GM19238 (cell line): ENCODE results near the gene SORT1.
A peak's percentile ranks its signal among the peaks of the same experiment; 100 is the strongest.
"Not testable (repeated sequence)": the region's sequence is repeated elsewhere in the genome, so short reads cannot be mapped to it uniquely, and the experiment has no call there.

Source experiments
- DNase-seq: peaks from one replicate; pipeline ENCODE4 v3.0.0; 2011; ENCODE audit warnings: low spot score; ENCODE audit not compliant: insufficient read length

SORT1 gene

DNA sequence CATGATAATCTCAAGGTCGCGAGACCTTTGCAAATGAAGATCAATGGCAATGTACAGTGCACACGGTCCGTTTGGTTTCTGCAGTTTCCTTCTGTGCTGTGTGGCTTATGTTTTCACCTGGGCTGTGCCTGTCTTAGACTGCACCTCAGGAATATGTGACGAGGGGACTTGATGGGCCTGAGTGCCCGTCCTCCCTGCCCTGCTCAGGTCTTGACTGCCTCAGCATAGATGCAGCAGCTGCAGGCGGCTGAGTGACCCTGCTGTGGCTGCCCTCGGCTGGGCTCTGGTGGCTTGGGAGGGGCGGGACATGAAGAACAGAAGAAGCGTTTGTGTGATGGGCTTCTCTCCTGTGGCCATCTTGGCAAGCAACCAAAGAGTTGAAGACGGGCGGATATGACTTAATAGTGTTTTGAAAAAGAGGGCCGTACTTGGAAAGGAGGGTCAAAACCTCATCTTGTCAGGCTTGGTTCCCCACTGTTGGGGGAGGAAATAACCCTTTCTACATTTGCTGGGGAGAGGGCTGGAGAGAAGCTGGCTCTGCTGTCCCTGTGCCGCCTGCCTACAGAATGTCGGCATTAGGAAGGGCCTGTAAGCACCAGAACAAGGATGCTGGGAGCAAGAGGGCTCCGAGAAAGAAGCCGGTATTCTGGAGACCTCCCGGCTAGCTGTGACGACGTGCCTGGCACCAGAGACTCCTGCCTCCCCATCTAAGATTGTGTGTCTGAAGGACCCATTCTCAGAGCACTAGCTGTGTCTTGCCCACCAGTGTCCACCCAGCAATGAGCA lies 98.0 kb downstream of the SORT1 start:
- no peak for DNase-seq

DNA sequence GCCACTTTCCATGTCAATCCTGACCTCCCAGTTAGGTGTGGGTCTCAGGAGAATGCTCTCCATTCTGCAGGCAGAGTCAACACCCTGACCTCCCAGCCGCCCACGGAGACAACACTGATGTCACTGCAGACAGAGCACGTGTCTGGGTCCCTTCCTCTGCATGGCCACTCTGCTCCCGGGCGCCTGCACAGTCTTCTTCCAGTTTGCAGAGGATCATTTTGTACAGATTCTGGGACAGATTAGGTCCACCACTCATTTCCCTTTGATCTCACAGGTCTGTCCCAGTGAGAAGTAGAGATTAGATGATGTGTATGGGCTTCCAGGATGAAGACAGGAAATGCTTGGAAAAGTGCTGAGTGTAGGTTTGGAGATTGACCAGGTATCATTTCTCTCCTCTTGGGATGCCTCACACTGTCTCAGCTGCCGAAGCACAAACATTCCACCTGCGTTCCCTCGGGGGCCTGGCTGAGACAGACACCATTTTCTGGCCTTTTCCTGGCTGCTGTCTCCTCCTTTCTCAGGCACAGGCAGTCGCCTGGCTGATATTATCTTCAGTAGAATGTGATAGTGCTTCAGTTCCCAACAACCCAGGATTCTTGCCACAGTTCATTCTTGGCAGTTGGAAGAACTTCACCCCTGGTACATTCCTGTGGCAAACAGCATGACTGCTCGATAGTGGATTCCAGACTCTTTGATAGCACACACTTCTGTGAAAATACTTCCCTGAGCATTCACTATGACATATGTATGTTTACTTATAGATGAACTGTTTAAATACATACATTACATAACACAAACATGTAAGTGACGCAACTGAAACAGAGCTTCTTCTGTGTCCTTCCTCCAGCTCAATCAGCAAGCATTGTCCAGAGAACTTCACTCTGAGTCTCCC lies 98.8 kb downstream of the SORT1 start:
- no peak for DNase-seq

DNA sequence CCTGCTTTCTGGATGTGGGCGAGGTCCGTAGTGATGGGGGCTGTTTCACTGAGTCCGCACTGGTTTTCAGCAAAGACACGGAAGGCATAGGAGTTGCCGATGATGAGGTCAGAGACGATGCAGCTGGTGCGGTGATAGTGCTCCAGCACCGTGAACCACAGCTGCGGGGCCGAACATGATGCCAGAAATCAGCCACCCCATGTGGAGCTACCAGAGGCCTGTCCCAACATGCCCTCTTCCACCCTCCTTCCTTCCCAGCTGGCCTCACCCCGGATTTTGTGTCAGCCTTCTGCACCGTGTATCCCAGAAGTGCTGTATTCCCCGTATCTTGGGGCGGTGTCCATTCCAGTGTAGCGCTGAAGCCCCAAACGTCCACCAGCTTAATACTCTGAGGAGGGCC lies 100.9 kb downstream of the SORT1 start:
- no peak for DNase-seq

DNA sequence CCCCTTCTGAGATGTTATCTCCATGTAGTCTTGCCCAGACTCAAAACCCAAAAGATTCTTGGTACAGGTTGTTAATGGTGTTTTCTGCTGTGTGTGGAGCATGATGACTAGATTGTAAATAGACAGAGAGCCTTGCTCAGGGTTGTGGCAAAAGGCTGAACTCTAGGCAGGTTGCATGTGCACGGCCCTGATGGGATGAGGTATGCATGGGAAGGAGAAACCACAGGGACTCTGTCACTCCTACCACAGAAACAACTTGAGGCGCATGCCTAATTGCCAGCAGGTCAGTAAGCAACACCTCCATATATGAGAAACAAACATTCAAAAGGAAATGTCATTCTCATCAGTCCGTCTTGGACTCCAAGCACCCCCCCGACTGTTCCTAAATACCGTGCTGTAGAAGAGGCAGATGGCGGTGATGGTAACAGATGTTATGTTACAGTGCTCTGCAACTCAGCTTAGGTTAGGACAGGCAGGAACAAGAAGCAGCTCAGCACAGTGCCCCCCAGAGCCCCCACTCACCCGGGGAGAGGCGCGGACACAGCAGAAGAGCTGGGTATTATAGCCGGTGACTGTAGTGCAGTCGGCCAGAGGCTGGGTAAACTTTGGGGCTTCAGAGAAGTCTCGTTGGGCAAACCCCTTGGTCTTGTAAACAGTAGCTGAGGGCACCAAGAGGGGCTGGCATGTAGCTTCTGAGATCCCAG lies 101.9 kb downstream of the SORT1 start:
- no peak for DNase-seq

DNA sequence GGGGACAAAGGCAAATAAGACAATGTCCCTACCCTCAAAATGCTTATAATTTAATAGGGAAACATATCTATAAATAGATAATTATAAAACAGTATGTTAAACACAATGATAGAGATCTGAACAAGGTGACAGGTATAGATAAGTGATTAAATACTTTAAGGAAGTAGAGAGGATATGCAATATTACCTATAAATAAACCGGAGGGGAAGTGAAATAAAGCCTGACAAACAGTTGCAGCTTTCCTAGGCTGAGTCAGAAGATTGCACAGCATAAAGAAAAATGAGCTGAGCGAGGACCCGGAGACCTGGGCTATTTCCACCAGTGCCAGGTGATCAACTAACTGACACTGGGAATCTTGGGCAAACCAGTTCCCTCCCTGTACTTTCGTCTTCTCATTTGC lies 103.2 kb downstream of the SORT1 start:
- DNase-seq: no peak

DNA sequence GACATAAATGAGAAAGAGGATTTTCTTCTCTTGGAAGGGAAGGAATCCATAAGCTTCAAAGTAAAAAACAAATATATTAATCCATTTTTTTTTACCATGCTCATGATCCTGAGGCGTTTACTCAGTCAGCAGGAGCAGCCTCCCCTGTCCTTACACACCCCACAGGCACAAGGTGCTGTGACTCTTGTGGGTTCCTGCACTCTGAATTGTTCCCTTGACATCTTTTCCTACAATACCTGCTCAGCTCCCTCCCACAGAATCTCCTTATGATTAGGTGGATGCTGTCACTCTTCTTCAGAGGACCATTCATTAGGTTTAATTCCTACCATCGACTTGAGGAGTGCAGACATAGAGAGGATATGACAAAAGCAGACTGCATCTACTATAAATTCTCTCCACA lies 104.7 kb downstream of the SORT1 start:
- DNase-seq: no peak

DNA sequence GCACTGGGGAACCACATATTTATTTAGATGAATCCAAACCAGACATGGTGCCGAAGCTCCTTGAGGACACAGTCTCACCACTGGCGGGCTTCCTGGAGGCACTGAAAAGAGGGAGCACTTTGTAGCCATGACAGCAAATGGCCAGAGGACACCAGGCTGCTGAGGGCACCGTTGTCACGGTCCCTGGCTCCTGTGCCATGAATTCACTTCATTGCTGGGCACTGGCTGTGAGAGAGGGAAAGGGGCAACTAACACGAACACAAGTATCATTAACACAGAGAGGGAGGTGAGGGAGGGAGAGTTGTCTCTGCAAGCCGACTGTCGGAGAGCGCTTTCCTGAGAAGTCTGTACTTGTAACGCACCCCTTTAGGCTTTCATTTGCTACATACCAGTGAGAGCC lies 105.4 kb downstream of the SORT1 start:
- DNase-seq: no peak

DNA sequence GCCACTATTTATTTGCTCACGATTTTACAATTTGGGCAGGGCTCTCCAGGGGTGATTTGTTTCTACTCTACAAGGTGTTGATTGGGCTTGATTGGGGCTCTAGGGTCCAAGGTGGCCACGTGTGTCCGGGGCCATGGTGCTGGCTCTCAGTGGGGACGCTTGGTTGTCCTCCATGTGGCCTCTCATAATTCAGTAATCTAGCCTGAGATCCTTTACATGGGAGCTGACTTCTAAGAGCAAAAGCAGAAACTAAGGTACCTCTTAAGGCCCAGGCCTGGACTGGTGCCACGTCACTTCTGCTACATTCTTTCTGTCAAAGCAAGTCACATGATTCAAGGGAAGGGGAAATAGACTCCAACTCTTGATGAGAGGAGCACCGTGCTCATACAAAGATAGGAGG lies 106.7 kb downstream of the SORT1 start:
- DNase-seq: no peak

DNA sequence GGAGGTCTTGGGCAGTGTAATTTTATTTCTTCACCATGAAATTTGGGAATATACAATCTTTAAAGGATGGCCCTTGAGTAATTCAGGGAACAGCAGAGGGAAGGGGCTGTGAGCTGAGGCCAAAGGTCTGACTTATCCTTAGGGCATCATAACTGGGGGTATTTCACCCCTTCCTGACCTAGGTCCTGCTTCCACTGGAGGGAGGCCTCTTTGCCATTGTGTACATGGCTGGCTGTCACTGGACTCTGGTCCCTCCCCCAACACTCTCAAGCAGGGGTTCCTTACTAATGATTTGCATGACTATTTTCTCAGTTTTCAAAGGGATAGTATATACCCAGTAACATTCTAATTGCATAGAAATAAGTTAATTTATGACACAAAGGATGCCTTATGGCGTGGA lies 107.6 kb downstream of the SORT1 start:
- no peak for DNase-seq

DNA sequence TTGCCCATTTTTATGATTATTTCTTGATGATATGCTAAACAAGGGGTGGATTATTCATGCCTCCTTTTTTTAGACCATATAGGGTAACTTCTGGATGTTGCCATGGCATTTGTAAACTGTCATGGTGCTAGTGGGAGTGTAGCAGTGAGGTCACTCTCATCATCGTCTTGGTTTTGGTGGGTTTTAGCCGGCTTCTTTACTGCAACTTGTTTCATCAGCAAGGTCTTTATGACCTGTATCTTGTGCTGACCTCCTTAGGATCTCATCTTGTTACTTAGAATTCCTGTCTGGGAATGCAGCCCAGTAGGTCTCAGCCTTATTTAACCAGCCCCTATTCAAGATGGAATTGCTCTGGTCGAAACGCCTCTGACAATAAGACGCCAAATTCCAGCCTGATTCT lies 111.0 kb downstream of the SORT1 start:
- not testable (repeated sequence) for DNase-seq

DNA sequence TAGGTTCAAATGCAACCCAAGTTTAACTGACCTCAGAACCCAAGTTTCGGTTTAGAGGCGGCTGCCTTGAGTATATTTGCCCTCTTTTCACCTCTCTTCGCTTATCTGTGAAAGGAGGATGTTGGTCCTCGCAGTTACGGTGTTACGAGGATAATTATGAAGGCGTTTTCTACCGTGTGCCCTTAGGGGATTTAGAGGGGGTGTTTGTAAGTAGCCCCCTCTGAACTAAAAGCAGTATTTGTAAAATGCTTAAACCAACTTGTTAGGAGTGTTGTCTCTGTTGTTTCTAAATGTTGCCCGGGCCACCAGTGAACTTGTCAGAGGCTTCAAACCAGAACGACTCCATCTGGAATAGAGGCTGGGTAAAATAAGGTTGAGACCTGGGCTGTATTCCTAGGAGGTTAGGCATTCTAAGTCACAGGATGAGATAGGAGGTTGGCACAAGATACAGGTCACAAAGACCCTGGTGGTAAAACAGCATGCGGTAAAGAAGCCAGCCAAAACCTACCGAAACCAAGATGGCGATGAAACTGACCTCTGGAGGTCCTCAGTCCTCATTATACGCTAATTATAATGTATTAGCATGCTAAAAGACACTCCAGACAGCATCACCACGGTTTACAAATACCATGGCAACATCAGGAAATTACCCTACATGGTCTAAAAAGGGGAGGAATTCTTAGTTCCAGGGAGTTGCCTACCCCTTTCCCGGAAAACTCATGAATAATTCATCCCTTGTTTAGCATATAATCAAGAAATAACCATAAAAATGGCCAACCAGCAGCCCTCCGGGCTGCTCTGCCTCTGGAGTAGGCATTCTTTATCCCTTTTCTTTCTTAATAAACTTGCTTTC lies 113.7 kb downstream of the SORT1 start:
- DNase-seq: no peak

DNA sequence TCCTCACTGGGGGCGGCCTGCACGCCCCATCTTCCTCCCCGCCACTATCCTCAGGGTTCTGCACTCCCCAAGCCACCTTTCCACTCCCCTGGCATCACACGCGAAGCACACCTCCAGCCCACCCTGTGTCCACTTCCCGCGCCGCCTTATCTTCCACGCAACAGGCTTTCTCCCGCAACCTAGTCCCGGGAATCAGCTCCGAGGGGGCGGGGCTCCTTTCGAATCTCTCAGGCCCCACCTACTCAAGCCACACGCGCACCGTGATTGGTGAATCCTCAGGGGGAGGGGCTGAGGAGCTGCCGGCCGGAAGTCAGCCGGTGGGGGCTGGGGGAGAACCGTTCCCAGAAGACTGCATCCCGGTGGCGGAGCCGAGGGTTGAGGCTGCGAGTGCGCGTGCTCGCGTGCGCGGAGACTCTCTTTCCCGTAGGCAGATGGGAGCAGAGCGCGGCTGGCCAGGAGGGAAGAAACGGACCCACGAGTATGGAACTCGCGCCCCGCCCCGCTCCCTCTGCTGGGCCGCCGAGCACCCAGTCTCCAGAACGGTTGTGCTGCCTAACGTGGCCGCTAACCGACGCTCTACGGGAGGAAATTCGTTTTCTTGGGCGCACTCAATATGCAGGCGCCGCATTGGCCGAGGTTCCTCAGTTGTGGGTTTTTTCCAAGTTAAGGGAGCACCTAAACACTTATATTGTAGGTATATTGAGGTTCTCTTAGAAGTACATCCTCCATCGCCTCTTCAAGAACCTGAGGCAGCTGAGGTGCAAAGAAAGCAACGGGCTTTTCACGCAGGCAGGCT lies 114.6 kb downstream of the SORT1 start, which contains the start of gene PSRC1:
TSS of gene PSRC1 (minus strand) at position 194 of the 796 bp plus-strand sequence.
- peak; percentile 98 for DNase-seq

DNA sequence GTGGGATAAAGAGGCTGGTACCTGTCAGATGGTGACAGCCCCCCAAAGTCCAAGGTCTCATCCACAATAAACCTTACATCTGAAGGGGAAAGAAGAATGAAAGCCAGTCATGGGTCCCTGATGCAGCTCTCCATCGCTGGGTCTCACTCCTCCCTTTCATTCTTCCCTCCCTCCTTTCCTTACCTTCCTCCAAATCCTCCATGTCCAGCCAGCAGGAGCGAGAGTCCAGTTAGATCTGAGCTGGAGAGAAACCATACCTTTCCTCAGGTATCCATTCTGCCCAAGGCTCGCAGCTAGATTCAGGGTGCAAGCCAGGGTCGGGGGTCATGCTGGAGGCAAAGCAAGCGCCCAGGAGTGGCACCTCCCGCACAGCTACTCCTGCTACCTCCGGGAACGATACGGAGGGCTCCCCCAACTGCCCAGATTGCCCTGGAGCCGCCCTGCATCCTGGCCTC lies 115.2 kb downstream of the SORT1 start:
- DNase-seq: no peak

DNA sequence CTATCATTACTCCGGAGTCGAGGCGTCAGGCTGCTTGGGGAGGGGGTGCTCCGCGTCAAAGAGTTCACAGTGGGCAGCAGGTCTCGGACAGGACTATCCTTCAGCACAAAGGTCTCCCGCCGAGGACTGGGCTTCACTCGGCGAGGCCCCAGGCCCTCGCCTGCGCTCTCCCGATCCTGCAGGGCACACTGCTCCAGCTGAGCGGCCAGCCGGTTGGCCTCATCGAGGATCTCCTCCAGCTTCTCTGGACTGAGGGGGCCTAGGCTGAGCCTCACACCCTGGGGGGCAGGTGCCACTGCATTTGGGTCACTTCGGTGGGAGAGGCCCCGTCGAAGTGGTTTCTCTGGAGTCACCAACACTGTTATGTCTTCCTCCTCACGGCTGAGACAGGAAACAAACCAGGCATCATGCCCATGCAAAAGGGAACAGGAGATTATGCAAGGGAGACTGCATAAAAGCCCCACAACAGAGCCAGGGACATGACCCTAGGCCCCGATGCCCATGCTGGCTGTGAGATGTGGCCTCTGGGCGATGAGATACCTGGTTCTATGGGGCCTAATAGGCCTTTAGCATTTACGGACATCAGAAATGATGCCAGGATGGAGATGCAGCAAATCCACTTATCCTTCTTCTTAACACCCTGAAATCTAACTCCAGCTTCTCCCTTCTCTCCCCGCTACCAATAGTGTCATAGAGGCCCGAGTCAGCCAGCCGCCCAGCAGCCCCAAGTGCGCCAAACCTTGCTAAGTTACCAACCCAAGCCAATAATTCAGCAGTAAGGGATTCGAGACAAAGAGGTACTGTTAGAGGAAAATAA lies 115.8 kb downstream of the SORT1 start:
- DNase-seq: no peak

DNA sequence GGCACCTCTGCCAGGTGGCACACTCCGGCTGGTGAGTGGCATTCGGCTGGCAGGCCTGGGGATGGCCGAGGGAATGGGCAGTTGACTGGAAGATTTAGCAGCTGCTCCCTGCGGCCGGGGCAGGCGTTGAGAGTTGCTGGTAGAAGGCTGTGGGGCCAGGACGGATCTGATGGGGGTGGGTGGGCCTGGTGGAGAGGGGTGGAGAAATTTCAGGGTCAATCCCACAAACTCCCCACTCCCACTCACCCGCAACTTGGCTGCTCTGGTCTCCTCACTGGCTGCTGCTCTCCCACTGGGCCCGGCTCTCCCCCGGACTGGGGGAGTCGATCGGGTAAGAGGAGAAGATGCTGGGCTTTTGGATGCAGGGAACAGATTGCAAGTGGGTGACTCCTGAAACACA lies 116.9 kb downstream of the SORT1 start:
- DNase-seq: no peak

DNA sequence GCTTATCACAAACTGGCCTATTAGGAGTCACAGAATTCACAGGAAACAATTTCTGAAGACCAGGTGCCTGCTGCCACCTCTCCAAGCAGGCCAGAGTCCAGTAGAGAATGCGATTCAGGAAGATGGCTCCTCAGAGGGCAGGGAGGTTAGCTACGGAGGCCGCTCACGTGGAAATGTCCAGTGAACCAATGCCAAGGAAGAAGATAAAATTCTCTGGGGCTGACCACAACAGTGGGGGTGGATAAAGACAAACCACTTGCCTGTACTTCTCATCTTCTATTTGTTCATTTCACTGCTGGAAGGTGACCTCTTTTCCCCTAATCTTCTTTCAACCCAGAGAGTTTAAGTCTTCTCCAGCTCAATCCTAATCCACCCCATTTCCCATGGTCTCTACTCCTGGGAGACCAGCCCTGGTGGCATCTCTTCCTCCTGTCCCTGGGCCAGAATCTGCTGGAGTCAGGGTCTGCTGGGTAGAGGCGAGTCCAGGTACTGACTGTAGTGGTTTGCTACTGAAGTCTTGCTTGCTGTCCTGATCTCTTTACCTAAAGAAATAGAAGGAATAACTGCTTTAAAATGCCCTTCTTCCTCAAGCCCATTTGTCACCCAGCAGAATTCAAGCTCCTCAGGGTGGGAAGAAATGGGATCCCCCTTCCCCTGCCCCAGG lies 118.0 kb downstream of the SORT1 start:
- DNase-seq: no peak

DNA sequence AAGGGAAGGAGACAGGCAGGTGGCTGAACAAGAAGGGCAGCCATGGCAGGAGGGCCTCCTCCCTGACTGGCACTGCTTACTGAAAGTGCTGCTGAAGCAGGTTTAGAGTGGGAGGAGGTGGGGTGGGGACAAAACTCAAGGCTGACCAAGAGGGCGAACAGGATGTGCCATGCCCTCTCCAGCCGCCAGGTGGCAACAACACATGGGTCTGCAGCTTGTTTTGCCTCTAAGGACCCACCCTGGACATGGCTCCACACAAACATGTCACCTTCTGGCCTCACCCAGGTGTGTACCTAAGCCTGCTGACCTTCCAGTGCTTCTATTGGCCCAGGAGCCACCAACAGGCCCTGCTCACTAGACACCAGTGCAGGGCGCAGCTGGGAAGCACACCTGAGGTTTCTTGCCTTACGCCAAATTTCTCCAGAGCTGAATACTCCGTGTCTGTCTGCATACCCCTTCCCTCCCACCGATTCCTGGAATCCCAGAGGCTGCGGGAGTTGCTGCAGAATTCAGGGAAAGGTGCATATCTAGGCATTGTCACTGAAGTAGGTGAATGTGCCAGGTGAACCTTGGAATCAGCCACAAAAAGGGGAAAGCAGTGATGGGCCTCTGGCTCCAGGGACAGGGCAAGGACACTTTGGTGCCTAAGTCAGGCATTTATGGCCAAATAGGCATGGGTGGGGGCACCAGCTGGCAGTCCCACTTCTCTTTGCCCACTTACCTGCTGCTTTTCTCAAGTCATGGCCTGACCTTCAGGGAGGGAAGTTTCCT lies 120.1 kb downstream of the SORT1 start:
- DNase-seq: peak; percentile 83
